Nephron (organoid): Measurements from ENCODE around the gene BLVRA.
"Not testable (repeated sequence)": the region's sequence is repeated elsewhere in the genome, so short reads cannot be mapped to it uniquely, and the experiment has no call there.

Source experiments
- H3K27ac Mint-ChIP-seq, 3 experiments: 2 replicates each; pipeline ENCODE4 v1.8.0; 2020; ENCODE audit warnings: mixed read lengths in 3 of 3, mild to moderate bottlenecking in 2 of 3, moderate library complexity in 1 of 3
- H3K27me3 Mint-ChIP-seq: 2 replicates; pipeline ENCODE4 v1.8.0; 2021; ENCODE audit warnings: low read depth, mild to moderate bottlenecking, moderate library complexity, mixed read lengths
- H3K36me3 Mint-ChIP-seq: 2 replicates; pipeline ENCODE4 v1.8.0; 2020; ENCODE audit warnings: low read depth, mixed read lengths
- H3K4me1 Mint-ChIP-seq: 2 replicates; pipeline ENCODE4 v1.8.0; 2020; ENCODE audit warnings: mixed read lengths
- H3K4me3 Mint-ChIP-seq, 3 experiments: 2 replicates each; pipeline ENCODE4 v1.8.0; 2020; ENCODE audit warnings: mild to moderate bottlenecking in 3 of 3, mixed read lengths in 3 of 3, moderate library complexity in 2 of 3
- H3K9me3 Mint-ChIP-seq: 2 replicates; pipeline ENCODE4 v1.8.0; 2020; ENCODE audit warnings: mixed read lengths
- CTCF ChIP-seq, 3 experiments: fragments of 200-600 bp; sonication (generic); IDR thresholded peaks; one replicate each; pipeline ENCODE4 v1.5.0; 2021; ENCODE audit warnings: antibody characterized with exemption in 3 of 3; ENCODE audit not compliant: unreplicated experiment in 3 of 3

BLVRA gene

GRCh38 chr7:43781726-43782607, 23.5 kb downstream of the BLVRA start:
- no peak for TF ChIP-seq CTCF (IDR thresholded peaks at IDR 0.05; ENCODE audit: unreplicated experiment in 3 of 3)
- peaks cover 17% of the 10 kb centered on the region for H3K9me3 Mint-ChIP-seq
- H3K4me1 Mint-ChIP-seq = peaks cover 13% of the 10 kb centered on the region
- peak overlapping the region in 1 of 3 experiments; percentile 11 for H3K27ac Mint-ChIP-seq
- H3K36me3 Mint-ChIP-seq = peaks cover 50% of the 10 kb centered on the region
- no peak overlapping the region for H3K4me3 Mint-ChIP-seq
- no peaks in the 10 kb centered on the region for H3K27me3 Mint-ChIP-seq

GRCh38 chr7:43782768-43783555, 24.5 kb downstream of the BLVRA start:
- H3K9me3 Mint-ChIP-seq = peaks cover 15% of the 10 kb centered on the region
- no peak for TF ChIP-seq CTCF (IDR thresholded peaks at IDR 0.05; ENCODE audit: unreplicated experiment in 3 of 3)
- no peaks in the 10 kb centered on the region for H3K27me3 Mint-ChIP-seq
- peak overlapping the region in 1 of 3 experiments; percentile 11 for H3K27ac Mint-ChIP-seq
- no peak overlapping the region for H3K4me3 Mint-ChIP-seq
- H3K36me3 Mint-ChIP-seq = peaks cover 47% of the 10 kb centered on the region
- H3K4me1 Mint-ChIP-seq = peaks cover 13% of the 10 kb centered on the region

GRCh38 chr7:43784030-43784584, 25.6 kb downstream of the BLVRA start:
- peaks cover 49% of the 10 kb centered on the region for H3K36me3 Mint-ChIP-seq
- no peak overlapping the region for H3K27ac Mint-ChIP-seq
- peaks cover 13% of the 10 kb centered on the region for H3K4me1 Mint-ChIP-seq
- no peak for TF ChIP-seq CTCF (IDR thresholded peaks at IDR 0.05; ENCODE audit: unreplicated experiment in 3 of 3)
- H3K27me3 Mint-ChIP-seq = no peaks in the 10 kb centered on the region
- no peak overlapping the region for H3K4me3 Mint-ChIP-seq
- peaks cover 12% of the 10 kb centered on the region for H3K9me3 Mint-ChIP-seq

- H3K4me3 Mint-ChIP-seq, H3K27me3 Mint-ChIP-seq, H3K9me3 Mint-ChIP-seq, H3K27ac Mint-ChIP-seq: not testable (repeated sequence)
- H3K36me3 Mint-ChIP-seq = peaks cover 46% of the 10 kb centered on the region
- H3K4me1 Mint-ChIP-seq = peaks cover 13% of the 10 kb centered on the region
Observed at GRCh38 chr7:43784585-43785087, 26.2 kb downstream of the BLVRA start.

- Mint-ChIP-seq H3K27ac (peak overlapping the region; percentile 31 to 73 (median 71)), H3K9me3 (peaks cover 3% of the 10 kb centered on the region), H3K4me3 (no peak overlapping the region), H3K4me1 (peaks cover 13% of the 10 kb centered on the region), H3K27me3 (no peaks in the 10 kb centered on the region), H3K36me3 (peaks cover 42% of the 10 kb centered on the region)
- TF ChIP-seq CTCF (IDR thresholded peaks at IDR 0.05; ENCODE audit: unreplicated experiment in 3 of 3) = no peak
Observed at GRCh38 chr7:43785420-43785819, 26.9 kb downstream of the BLVRA start.

GRCh38 chr7:43787771-43788170, 29.3 kb downstream of the BLVRA start:
- H3K27ac Mint-ChIP-seq = no peak overlapping the region
- peaks cover 44% of the 10 kb centered on the region for H3K36me3 Mint-ChIP-seq
- TF ChIP-seq CTCF (IDR thresholded peaks at IDR 0.05; ENCODE audit: unreplicated experiment in 3 of 3) = no peak
- peaks cover 19% of the 10 kb centered on the region for H3K4me1 Mint-ChIP-seq
- H3K27me3 Mint-ChIP-seq = no peaks in the 10 kb centered on the region
- H3K9me3 Mint-ChIP-seq = no peaks in the 10 kb centered on the region
- no peak overlapping the region for H3K4me3 Mint-ChIP-seq
